GM18870 (cell line): ENCODE data around the gene GRID2.

Experiments
- ATAC-seq: cut with Tn5 transposase; IDR thresholded peaks from one replicate; pipeline ENCODE4 v1.9.1; 2021; ENCODE audit warnings: moderate library complexity; ENCODE audit not compliant: unreplicated experiment

GRID2 gene

GRCh38 chr4:92658318-92658717, 354.6 kb downstream of the GRID2 start:
- no peak for ATAC-seq

GRCh38 chr4:92677805-92678204, 374.0 kb downstream of the GRID2 start:
- no peak for ATAC-seq

GRCh38 chr4:92678292-92678691, 374.5 kb downstream of the GRID2 start:
- ATAC-seq, result no peak

- no peak for ATAC-seq
Measured at GRCh38 chr4:92679149-92679548, 375.4 kb downstream of the GRID2 start.

GRCh38 chr4:92714640-92715039, 410.9 kb downstream of the GRID2 start:
- no peak for ATAC-seq

GRCh38 chr4:92733231-92733630, 429.5 kb downstream of the GRID2 start:
- no peak for ATAC-seq

- no peak for ATAC-seq
Measured at GRCh38 chr4:92735025-92735665, 431.4 kb downstream of the GRID2 start.

- no peak for ATAC-seq
Measured at GRCh38 chr4:92760433-92760832, 456.7 kb downstream of the GRID2 start.

GRCh38 chr4:92776080-92776479, 472.3 kb downstream of the GRID2 start:
- no peak for ATAC-seq

- no peak for ATAC-seq
Measured at GRCh38 chr4:92789741-92790140, 486.0 kb downstream of the GRID2 start.

- ATAC-seq, result no peak
Measured at GRCh38 chr4:92791871-92792440, 488.2 kb downstream of the GRID2 start.

GRCh38 chr4:92809381-92809780, 505.6 kb downstream of the GRID2 start:
- ATAC-seq, result no peak

GRCh38 chr4:92812652-92813051, 508.9 kb downstream of the GRID2 start:
- no peak for ATAC-seq

GRCh38 chr4:92814677-92815076, 510.9 kb downstream of the GRID2 start:
- ATAC-seq, result no peak

- ATAC-seq, result no peak
Measured at GRCh38 chr4:92825256-92825655, 521.5 kb downstream of the GRID2 start.

GRCh38 chr4:92825791-92826190, 522.0 kb downstream of the GRID2 start:
- no peak for ATAC-seq

- no peak for ATAC-seq
Measured at GRCh38 chr4:92830771-92831170, 527.0 kb downstream of the GRID2 start.

GRCh38 chr4:92840880-92841279, 537.1 kb downstream of the GRID2 start:
- ATAC-seq, result no peak

GRCh38 chr4:92843784-92844183, 540.0 kb downstream of the GRID2 start:
- ATAC-seq, result no peak

GRCh38 chr4:92847026-92847425, 543.3 kb downstream of the GRID2 start:
- no peak for ATAC-seq

- no peak for ATAC-seq
Measured at GRCh38 chr4:92862509-92862908, 558.7 kb downstream of the GRID2 start.

- ATAC-seq, result no peak
Measured at GRCh38 chr4:92864096-92864495, 560.3 kb downstream of the GRID2 start.

GRCh38 chr4:92872604-92873003, 568.8 kb downstream of the GRID2 start:
- ATAC-seq, result no peak
